GM18507 (cell line): ENCODE data around the gene CHRM4.

Source experiments
- DNase-seq: peaks from one replicate; pipeline ENCODE4 v3.0.0; 2011; ENCODE audit warnings: low read depth; ENCODE audit not compliant: insufficient read length; ENCODE audit errors: extremely low spot score
- FAIRE-seq: peaks from 2 replicates; lab custom pipeline; 2011; peaks lifted over from hg19 to GRCh38; lab: Jason Lieb, UNC

Gene CHRM4

GRCh38 chr11:46335890-46336562 lies 55.5 kb downstream of the CHRM4 start:
- no peak for DNase-seq

GRCh38 chr11:46335271-46335670 lies 56.3 kb downstream of the CHRM4 start:
- DNase-seq (no peak), FAIRE-seq (no peak)

More at GRCh38 chr11:46335890-46336562, 55.5 kb downstream of the CHRM4 start:
- no peak for FAIRE-seq

GRCh38 chr11:46334211-46334610 lies 57.4 kb downstream of the CHRM4 start:
- no peak for DNase-seq
- FAIRE-seq = no peak
